SH-SY5Y (cell line): ENCODE data around the gene ATP7A.

ENCODE experiments used
- GATA2 ChIP-seq: IDR thresholded peaks from 2 replicates; pipeline ENCODE4 v1.6.1; 2011; ENCODE audit warnings: mild to moderate bottlenecking, low read depth, low read length
- GATA3 ChIP-seq: IDR thresholded peaks from 2 replicates; pipeline ENCODE4 v1.6.1; 2011; ENCODE audit warnings: low read depth, mild to moderate bottlenecking, low read length, moderate library complexity

DNA sequence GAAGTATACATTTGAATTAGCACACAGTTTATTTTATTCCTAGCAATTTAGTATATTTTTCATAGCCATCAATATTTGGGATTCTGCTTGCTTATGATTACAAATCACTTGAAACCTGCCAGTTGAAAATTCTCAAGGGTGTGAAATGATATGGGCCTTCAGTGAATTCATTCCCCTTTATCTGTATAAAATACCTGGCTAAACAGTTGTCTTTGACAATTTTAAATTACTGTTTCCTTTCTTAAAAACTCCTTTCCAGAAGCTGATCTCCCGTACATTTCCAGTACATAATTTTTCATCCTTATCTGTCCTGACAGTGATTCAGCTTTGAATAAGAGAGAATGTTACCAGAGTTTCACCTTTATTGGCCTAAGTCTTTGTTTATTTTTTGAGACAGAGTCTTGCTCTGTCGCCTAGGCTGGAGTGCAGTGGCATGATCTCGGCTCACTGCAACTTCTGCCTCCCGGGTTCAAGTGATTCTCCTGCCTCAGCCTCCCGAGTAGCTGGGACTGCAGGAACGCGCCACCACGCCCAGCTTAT, 13.9 kb downstream of the ATP7A start:
- TF ChIP-seq GATA3 (no peak), GATA2 (no peak)
